ENCODE results near the gene UBE2QL1.

The UBE2QL1 gene
- long read RNA-seq, donor 1, result 0 reads
- long read RNA-seq, donor 2, full-length matches to known transcripts, result 1 of 1 reads
- long read RNA-seq, donor 2, partial matches to known transcripts, result 0 of 1 reads
- long read RNA-seq, donor 2, other reads (novel, unspliced or antisense), result 0 of 1 reads
- long read RNA-seq, donor 3, full-length matches to known transcripts, result 1 of 1 reads
- long read RNA-seq, donor 3, partial matches to known transcripts, result 0 of 1 reads
- long read RNA-seq, donor 3, other reads (novel, unspliced or antisense), result 0 of 1 reads
- long read RNA-seq, donor 4, full-length matches to known transcripts, result 2 of 2 reads
- long read RNA-seq, donor 4, partial matches to known transcripts, result 0 of 2 reads
- long read RNA-seq, donor 4, other reads (novel, unspliced or antisense), result 0 of 2 reads
- long read RNA-seq, donor 5, result 0 reads
- long read RNA-seq, donor 6, full-length matches to known transcripts, result 2 of 2 reads
- long read RNA-seq, donor 6, partial matches to known transcripts, result 0 of 2 reads
- long read RNA-seq, donor 6, other reads (novel, unspliced or antisense), result 0 of 2 reads
- long read RNA-seq, donor 7, full-length matches to known transcripts, result 2 of 2 reads
- long read RNA-seq, donor 7, partial matches to known transcripts, result 0 of 2 reads
- long read RNA-seq, donor 7, other reads (novel, unspliced or antisense), result 0 of 2 reads
- long read RNA-seq, donor 8, full-length matches to known transcripts, result 1 of 1 reads
- long read RNA-seq, donor 8, partial matches to known transcripts, result 0 of 1 reads
- long read RNA-seq, donor 8, other reads (novel, unspliced or antisense), result 0 of 1 reads

- peak; percentile 68 for DNase-seq
Measured at GRCh38 chr5:6448622-6449464, at the start of gene UBE2QL1. TSS of gene UBE2QL1 (plus strand) at chr5:6448859. CDS start at chr5:6448894, 35 bp downstream.

- no peak for DNase-seq
Measured at GRCh38 chr5:6399980-6400910, 48.4 kb upstream of the UBE2QL1 start.

- no peak for DNase-seq
Measured at GRCh38 chr5:6401410-6401809, 47.2 kb upstream of the UBE2QL1 start.

GRCh38 chr5:6402939-6403338, 45.7 kb upstream of the UBE2QL1 start:
- DNase-seq, result no peak

GRCh38 chr5:6403416-6403815, 45.2 kb upstream of the UBE2QL1 start:
- DNase-seq, result no peak

GRCh38 chr5:6404129-6404528, 44.5 kb upstream of the UBE2QL1 start:
- no peak for DNase-seq

- DNase-seq, result no peak
Measured at GRCh38 chr5:6405591-6405990, 43.1 kb upstream of the UBE2QL1 start.

GRCh38 chr5:6407558-6408259, 41.0 kb upstream of the UBE2QL1 start:
- no peak for DNase-seq

- DNase-seq, result no peak
Measured at GRCh38 chr5:6408260-6408596, 40.4 kb upstream of the UBE2QL1 start.

GRCh38 chr5:6408627-6409446, 39.8 kb upstream of the UBE2QL1 start:
- no peak for DNase-seq

GRCh38 chr5:6410421-6410820, 38.2 kb upstream of the UBE2QL1 start:
- DNase-seq, result no peak

- no peak for DNase-seq
Measured at GRCh38 chr5:6411141-6411540, 37.5 kb upstream of the UBE2QL1 start.

- no peak for DNase-seq
Measured at GRCh38 chr5:6412811-6413210, 35.8 kb upstream of the UBE2QL1 start.

GRCh38 chr5:6417657-6418056, 31.0 kb upstream of the UBE2QL1 start:
- no peak for DNase-seq

GRCh38 chr5:6418679-6419276, 29.9 kb upstream of the UBE2QL1 start:
- DNase-seq, result no peak

- no peak for DNase-seq
Measured at GRCh38 chr5:6419340-6419852, 29.3 kb upstream of the UBE2QL1 start.

GRCh38 chr5:6423327-6424109, 25.1 kb upstream of the UBE2QL1 start:
- DNase-seq, result no peak

- no peak for DNase-seq
Measured at GRCh38 chr5:6424110-6424659, 24.5 kb upstream of the UBE2QL1 start.

Measured in right kidney (tissue), 9 donors.